COR-L47 (cell line): ENCODE results near the gene RAB1B.

Experiments
- DNase-seq: peaks from one replicate; lab custom pipeline; 2025; lab: John Stamatoyannopoulos, UW

RAB1B gene

DNA sequence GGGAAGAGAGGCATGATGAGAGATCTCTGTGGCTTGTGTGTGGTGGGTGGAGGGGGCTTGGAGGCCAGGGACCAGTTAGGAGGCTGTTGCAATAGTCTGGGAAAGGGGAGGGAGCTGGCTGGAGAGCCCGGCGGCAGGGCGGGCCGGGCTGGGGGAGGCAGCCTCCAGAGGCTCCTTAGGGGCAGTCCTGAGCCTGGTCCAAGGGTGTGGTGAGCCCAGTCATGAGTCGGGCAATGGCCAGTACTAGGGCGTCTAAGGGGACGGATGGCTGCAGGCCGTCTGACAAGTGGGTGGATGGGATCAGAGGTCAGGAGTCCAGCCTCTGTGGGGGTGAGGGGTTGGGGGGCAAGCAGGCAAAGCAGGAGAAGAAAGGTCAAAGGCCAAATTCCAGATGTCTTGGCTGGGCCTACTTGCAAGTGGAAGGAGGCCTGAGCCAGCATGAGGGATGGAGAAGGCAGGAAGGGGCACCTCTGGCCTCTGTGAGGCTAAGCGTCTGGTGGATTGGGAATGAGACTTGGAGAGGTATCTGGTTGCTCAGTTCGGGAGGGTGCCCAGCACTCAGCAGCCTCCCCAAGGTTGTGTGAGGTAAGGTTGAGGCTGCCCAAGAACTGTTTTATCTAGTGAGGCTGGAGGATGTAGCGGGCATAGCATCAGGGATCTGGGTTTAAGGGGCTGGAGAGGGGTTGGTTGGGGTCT lies 54.4 kb downstream of the RAB1B start:
- DNase-seq, result no peak

DNA sequence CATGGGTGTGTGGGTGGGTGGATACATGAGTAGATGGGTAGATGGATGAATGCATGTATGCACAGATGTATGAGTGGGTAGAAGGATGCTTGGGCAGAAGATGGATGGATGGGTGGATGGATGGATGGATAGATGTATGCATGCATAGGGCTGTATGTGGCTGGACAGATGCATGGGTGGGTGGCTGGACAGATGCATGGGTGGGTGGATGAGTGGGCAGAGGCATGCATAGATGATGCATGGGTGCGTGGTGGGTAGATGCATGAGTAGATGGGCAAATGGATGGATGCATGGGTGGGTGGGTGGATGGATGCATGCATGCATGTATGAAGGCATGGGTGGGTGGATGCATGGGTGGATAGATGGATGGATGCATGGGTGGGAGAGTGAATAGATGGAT lies 55.2 kb downstream of the RAB1B start:
- no peak for DNase-seq

DNA sequence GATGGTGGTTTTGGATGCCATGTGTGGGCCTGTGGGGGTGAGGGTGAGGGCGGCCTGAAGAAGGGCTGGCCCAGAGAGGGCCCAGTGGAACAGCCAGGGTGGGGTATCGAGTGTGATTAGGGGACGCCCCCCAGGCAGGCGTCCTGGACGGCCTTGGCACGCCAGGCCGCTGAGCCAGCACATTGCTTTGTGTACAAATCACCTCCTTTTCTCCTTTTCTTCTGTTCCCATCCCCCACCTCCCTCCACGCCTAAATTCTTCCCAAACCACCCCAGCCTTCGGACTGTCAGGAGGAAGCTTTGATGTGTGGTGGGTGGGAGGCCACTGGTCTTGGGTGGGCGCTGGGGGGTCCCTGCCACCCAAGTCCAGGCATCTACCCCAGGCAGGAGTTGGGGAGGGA lies 56.2 kb downstream of the RAB1B start:
- DNase-seq, result no peak

DNA sequence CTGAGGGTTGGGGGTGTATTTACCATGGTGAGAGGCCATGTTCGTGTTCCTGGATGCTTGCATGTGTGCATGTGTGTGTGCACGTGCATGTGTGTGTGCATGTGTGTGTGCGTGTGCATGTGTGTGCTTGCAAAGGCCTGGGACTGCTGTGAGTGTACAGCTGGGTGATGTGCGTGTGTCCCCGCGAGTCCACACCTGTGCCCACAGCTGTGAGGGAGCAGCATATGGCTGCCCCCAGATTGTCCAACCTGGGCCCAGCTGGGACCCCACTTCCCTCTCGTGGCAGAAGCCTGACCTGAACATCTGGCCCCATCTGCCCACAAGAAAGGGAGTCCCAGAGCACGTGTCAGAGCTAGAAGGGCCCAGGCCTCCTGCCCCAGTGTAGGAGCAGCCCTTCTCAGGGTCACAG lies 56.8 kb downstream of the RAB1B start:
- no peak for DNase-seq

DNA sequence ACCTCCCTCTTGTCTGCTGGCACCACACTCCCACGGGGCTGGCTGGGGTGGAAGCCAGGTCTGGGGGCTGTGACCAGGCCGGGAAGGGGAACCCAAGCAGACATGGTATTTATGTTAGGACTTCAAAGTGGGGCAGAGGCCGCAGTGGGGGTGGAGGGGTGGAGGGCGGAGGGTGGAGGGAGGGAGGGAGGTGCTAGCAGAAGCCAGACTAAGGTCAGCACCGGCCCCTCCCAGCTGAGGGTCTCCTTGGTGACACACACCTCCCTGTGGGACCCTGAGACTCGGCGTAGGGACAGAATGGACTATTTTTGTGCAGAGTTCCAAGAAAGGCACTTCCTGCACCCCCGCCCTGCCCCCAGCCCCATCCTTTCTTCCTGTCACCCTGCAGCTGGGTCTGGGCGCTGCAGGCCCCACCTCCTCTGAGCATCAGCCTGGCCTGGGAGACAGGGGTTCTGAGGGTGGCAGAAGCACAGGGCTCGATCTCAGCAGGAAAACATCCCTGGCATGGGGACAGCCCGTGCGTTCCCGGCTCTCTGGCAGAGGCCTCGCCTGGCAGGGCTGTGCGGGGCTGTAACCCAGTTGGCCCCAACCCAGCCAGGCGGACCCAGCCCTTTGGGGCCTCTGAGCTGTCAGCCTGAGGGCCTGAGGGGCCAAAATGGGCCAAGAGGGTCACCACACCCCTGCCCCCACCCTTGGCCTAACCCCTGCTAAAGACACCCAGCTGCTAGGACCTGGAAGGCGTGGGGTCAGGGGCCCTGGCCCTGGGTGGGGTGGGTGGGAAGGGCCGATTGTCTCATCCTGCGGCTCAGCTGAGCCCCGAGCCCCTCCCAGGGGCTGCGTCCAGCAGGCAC lies 58.0 kb downstream of the RAB1B start:
- no peak for DNase-seq
